Hepatocyte (in vitro differentiated cells): Measurements from ENCODE around the gene PROX2.

ENCODE experiments used
- CTCF ChIP-seq: fragments of 200-600 bp; sonication (generic); IDR thresholded peaks from 2 replicates; pipeline ENCODE4 v1.5.1; 2016; ENCODE audit warnings: antibody characterized with exemption, mild to moderate bottlenecking; ENCODE audit not compliant: poor library complexity
- EZH2 ChIP-seq: fragments of 200-600 bp; sonication (generic); IDR thresholded peaks from 2 replicates; pipeline ENCODE4 v1.6.1; 2016; ENCODE audit warnings: antibody characterized with exemption, mild to moderate bottlenecking, borderline replicate concordance

GRCh38 chr14:74913393-74913910 is 37.5 kb upstream of the PROX2 start:
- TF ChIP-seq CTCF (no peak), EZH2 (no peak)
